Right ventricle myocardium inferior (tissue), 1 donor: ENCODE measurements around the gene MAST1. TPM values are rescaled to one million over a fixed set of nuclear protein-coding genes. Genes with fewer than 3 reads are reported as not detected.
"Not testable (repeated sequence)": the region's sequence is repeated elsewhere in the genome, so short reads cannot be mapped to it uniquely, and the experiment has no call there.

Source experiments
- ATAC-seq: fragments of 200-7000 bp; cut with Tn5 transposase; one replicate; pipeline ENCODE4 v1.9.1; 2020; ENCODE audit warnings: mild to moderate bottlenecking, moderate library complexity
- DNase-seq: peaks from one replicate; pipeline ENCODE4 v3.0.0; 2021; ENCODE audit errors: missing footprints
- intact Hi-C: fragments of 100-400 bp; cut with DNase I; formaldehyde crosslinking; loops from one replicate; pipeline ENCODE4 v1.11.0; 2022
- total RNA-seq: library from RNA; stranded (reverse); fragmentation: NEBNext Ultra II Directional; extraction: Animal tissue kit (Norgen Biotek cat#: 25700); gene quantifications from one replicate; pipeline ENCODE4 v1.2.1, GENCODE V29; 2021
- donor health status: DM: no; HTN: yes; CAD: no; lungs with severe emphysema.

Gene MAST1
- total RNA-seq, 1 donor from 2014 or later: 0.22 TPM

DNA sequence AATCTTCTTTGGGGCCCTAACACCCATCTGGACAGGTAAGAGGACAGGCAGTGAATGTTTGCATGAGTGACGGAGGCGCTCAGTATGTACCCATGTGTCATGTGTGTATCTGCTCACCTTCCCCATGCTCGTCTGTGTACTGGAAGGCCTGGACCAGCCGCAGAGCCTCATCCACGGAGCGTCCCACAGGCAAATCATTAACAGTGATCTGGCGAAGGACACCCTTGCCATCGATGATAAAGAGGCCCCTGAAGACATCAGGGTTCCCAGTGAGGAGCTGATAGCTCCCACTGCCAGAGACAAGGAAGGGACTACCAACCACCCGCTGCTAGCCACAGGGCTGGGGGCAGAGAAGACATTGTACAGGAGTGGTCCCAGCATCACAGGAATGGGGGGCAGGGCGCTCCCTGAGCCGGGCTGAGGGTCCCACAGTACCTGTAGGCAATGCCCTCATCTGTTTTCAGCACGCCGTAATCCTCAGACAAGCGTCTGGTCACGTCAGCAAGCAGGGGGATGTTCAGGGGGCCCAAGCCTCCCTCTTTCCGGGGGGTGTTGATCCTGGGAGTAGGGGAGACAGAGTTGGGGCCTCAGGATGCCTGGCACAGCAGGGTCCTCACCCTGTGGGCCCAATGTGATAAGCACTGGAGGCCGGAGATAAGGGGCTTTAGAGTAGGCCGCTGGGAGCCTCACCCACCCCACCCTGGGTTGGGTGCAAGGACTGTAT is 38.4 kb upstream of the MAST1 start:
- DNase-seq (no peak), ATAC-seq (no peak)
- intact Hi-C loops: no loop called here

DNA sequence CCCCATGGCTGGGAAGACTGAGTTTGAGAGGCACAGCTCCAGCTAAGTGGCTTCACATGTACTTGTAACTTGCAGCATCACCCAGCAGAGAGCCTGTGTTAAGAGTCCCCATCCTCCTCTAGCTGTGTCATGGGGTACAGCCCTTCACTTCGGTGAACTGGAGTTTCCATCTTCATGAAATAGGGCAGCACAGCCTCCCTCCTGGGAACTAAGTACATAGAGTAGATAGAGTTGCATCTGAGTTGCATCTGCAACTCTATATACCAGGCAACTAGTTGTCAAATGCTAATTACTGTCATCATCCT is 37.9 kb upstream of the MAST1 start:
- no peak for DNase-seq
- ATAC-seq: no peak
- intact Hi-C loops: no loop called here

DNA sequence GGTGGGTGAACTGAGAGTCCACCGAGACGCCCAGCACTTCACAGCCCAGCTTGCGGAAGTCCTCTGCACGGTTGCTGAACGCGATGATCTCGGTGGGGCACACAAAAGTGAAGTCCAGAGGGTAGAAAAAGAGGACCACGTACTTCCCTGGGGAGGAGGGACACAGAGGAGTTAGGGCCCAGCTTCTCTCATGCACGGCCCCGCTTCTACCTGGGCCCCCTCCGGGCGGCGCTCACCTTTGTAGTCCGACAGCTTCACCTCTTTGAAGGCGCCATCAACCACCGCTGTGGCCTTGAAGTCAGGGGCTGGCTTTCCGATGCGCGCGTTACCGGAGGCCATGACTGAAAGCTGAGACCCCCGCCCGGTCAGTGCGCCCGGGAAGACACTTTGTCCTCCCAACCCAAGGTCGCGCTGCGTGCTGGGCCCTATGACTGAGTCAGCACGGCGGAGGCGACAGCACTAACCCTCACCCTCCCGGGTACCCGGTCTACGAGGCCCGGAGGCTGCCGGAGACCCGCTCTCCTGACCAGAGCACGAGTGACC is 37.3 kb upstream of the MAST1 start:
- DNase-seq: no peak
- ATAC-seq: peak; percentile 29
- intact Hi-C loops: no loop called here

DNA sequence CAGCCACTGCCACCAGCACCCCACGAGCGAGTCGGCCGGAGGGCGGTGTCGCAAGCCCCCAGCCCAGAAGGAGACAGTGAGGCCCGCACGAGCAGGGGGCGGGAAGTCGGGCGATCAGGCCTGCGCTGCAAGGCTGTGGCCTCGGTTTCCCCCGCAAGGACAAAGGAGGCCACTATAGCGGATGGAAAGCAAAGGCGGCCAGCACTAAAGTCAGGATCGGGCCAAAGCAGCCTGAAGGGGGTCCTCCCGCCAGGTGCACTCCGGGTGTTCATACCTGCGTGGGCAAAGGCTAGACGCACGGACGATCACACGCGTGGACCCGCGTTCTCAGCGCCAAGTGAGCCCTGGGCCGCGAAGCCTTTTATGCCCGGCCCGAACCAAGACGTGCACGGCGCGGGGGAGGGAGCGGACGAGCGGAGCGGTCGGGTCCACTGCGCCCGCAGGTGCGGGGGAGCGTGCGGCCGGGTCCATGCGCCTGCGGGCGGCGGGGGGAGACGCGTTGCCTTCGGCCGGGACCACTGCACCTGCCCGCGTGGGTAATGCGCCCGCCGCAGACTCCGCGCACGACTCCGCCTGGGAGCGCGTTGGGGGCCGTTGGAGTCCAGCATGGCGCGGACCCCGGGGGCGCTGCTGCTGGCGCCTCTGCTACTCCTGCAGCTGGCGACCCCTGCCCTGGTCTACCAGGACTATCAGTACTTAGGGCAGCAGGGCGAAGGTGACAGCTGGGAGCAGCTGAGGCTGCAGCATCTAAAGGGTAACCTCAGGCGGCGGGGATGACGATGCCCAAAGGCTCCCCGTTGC is 36.6 kb upstream of the MAST1 start, which contains the start of the genes PRDX2 and THSD8:
Gene PRDX2 (minus strand): TSS at position 335 of the 801 bp plus-strand sequence. CDS start 539 bp downstream, outside the sequence.
Gene THSD8 (plus strand): TSS at position 604 of the 801 bp plus-strand sequence. CDS start 3 bp downstream, at position 607.
- DNase-seq (peak; percentile 86), ATAC-seq (peak; percentile 87)
- intact Hi-C loops: no loop called here

DNA sequence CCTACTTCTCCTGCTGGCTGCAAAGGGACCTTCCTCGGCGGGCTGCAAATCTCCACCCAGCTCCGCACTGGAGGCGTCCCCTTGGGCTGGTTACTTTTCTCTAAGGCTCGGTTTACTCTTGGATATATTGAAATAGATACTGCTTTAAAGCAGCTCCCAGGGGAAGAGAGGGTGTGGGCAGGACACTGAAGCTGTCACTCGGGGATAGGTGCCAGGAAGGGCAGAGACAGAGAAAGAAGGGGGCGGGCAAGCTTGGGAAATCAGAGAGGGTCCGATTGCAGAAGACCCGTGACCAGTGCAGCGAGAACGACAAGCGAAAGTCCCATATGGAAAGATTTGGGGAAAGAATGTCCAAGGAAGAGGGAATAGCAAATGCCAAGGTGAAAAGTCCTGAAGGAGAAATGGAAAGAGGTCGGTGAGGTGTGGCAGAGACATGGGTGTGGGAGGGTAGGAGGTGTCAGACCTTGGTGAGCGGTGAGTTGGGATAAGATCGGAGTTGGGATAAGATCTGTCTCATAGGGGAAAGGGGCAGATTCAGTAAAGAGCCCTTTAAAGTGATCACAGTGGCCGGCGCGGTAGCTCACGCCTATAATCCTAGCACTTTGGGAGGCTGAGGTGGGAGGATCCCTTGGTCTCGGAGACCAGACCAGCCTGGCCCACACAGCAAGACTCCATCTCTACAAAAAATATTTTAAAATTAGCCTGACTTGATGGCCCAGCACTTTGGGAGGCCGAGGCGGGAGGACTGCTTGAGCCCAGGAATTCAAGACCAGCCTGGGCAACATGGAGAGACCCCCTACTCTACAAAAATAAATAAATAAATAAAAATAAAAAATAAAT is 35.8 kb upstream of the MAST1 start:
- intact Hi-C loops: no loop called here
- ATAC-seq (no peak), DNase-seq (no peak)

DNA sequence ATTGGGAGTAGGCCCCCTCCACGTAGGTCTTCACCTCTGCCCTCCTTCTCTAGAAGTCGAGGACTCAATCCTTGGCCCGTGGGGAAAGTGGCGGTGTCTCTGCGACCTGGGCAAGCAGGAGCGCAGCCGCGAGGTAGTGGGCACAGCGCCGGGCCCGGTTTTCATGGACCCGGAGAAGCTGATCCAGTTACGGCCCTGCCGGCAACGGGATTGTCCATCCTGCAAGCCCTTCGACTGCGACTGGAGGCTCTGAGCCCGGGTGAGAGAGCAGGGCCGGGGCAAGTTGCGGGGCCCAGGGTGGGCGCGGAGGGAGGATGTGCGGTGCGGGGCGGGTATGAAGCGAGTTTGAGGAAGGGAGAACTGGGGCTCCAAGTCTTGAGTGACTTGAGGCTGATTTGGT is 34.3 kb upstream of the MAST1 start:
- intact Hi-C loops: no loop called here
- ATAC-seq (no peak), DNase-seq (no peak)

DNA sequence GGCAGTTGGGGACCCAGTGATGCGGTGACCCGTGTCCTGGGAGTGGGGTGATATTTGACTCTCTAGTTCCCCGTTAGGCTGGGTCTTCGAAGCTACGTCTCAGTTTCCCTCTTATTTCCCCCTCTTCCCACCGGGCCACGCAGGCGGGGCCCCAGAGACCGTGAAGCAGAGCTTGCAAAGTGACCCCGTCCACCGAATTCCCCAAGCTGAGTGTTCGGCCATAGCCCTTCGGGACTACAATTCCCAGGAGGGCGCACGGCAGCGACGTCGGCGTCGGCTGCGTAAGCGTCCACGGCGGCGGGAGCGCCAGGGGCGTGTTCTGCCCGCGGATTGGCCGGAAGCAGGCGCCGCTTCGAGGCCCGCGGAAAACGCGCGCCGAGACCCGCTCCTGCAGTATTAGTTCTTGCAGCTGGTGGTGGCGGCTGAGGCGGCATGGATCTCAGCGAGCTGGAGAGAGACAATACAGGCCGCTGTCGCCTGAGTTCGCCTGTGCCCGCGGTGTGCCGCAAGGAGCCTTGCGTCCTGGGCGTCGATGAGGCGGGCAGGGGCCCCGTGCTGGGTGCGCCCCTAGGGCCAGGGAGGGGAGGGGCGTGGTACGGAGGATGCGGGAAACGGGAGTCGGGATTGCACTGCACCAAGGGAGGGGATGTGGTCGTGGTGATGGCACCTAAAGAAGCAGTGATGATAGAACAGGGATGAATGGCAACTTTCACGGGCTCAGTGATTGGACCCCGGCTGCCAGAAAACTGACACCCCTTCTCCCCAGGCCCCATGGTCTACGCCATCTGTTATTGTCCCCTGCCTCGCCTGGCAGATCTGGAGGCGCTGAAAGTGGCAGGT is 31.9 kb upstream of the MAST1 start, which contains the start of gene RNASEH2A:
Gene RNASEH2A (plus strand): TSS at position 343 of the 840 bp plus-strand sequence. CDS start 90 bp downstream, at position 433.
- intact Hi-C loops: no loop called here
- DNase-seq: peak; percentile 96
- peak; percentile 87 for ATAC-seq

DNA sequence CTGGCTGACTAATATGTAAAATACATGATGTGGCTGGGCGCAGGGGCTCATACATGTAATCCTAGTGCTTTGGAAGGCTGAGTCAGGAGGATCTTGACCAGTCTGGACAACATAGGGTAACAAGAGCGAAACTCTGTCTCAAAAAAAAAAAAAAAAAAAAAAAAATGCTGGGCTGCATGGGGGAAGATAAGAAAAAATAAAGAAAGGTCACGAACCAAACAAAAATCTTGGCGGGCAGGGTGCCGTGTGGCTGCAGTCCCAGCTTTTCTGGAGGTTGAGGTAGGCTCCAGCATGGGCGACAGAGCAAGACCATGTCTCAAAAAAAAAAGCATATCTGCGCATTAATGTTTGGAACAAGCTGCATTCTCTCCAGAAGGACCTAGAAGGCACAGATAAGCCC is 23.2 kb upstream of the MAST1 start:
- ATAC-seq (no peak), DNase-seq (no peak)
- intact Hi-C loops: no loop called here

DNA sequence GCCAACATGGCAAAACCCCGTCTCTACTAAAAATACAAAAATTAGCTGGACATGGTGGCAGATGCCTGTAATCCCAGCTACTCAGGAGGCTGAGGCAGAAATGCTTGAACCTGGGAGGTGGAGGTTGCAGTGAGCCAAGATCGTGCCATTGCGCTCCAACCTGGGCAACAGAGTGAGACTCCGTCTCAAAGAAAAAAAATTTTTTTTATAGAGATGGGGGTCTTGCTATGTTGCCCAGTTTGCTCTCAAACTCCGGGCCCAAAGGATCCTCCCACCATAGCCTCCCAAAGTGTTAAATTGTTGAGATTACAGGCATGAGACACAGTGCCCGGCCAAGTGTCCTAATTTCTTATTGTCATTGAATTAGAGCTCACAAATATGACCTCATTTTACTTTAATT is 21.1 kb upstream of the MAST1 start:
- ATAC-seq, DNase-seq, intact Hi-C loops: not testable (repeated sequence)

DNA sequence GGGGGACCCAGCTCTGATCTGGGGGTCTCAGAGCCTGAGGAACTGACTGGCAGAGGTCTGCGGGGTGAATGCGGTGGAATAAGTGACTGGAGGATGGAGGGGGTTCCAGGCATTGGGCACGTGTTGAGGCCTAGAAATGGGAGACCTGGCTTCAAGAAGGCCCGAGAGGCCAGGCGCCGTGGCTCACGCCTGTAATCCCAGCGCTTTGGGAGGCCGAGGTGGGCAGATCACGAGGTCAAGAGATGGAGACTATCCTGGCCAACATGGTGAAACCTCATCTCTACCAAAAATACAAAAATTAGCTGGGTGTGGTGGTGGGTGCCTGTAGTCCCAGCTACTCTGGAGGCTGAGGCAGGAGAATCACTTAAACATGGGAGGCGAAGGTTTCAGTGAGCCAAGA is 20.5 kb upstream of the MAST1 start:
- intact Hi-C loops, DNase-seq: not testable (repeated sequence)

DNA sequence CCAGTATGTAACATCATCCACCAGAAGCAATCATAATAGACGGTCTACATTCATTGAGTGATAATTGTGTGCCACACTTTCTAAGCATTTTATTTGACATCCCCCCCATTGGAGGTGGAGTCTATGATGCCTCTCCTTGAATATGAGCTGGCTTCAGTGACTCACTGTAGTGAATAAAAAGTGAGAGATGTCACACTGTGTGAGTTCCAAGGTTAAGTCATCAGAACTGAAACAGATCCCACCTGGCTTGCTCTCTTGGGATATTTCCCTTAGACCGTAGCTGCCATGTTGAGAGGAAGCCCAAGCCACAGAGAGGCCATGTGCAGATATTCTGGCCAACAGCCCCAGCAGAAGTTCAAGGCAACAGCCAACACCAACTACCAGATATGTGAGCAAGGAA is 16.6 kb upstream of the MAST1 start:
- no peak for ATAC-seq
- intact Hi-C loops: no loop called here

More for the DNA sequence above, 20.5 kb upstream of the MAST1 start:
- not testable (repeated sequence) for ATAC-seq

DNA sequence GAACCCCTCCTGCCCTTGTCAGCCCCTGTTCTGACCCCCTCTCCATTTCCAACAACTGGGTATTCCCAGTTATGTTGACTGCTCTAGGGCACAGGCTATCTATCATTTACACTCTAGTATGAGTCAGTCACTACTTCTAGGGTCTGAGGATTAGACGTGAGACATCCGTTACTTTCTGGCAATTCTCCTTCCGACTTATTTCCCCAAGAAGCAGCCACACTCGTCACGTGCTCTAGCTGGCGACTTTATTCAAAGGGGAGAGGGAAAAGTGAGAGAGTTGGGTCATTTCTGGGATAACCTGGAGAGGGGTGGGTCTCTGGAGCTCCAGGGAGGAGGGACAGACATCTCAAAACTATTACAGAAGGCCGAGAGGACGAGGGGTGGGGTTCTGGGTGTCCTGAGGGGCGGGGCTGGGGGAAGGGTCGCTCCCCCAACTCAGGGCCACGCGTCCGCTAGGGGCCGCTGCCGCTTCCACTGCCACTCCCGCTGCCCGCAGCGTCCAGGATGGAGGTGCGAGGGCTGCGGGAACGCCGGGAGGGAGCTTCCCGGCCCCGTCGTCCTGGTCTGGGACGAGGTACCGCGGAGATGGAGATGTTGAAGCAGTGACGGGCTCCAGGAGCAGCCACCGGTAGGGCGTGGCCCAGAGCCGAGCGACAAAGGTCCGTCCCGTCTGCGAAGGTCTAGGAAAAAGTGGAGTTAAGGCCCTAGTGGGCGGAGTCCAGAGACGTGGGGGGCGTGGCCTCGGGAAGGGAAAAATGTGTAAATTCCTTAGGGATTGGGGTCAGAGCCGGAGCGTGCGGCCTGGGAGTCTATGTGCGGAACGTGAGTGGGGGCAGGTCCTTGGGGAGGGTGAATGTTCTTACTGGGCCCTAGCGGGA is 12.8 kb upstream of the MAST1 start:
- ATAC-seq (no peak), DNase-seq (no peak)
- intact Hi-C loops: no loop called here

More for the DNA sequence above, 16.6 kb upstream of the MAST1 start:
- no peak for DNase-seq

DNA sequence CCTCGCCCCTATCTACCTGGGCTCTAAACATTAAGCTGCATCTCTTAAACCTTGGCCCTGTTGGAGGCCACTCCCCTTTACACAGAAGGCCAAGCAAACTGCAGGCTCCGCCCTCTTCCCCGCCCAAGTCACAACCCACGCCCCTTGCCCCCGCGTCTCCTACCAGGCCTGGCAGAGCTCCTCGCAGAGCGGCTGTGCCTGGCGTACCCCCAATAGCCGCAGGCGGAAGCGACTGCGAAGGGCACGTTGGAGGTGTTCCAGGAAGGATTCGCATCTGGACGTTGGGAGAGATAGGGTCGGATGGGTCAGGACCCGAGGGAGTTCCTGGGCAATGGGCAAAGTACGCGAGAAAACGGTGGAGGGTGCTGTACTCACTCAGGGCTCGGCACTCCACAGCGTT is 9.8 kb upstream of the MAST1 start:
- ATAC-seq (no peak), DNase-seq (no peak)
- intact Hi-C loops: no loop called here

DNA sequence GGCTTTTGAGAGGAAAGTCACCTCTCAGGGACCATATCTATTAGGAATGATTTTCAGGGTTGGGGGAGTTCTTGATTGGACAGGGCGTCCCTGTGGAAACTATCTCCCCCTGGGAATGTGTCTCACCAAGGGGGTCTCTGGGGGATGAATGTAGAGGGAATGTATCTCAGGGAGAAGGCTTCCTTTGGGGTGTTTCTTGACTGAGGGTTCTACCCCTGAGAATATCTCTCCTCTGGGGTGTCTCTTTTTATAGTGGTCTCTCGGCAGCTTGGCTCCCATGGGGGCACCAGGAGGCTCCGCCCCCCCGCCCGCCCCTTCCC is 4.9 kb upstream of the MAST1 start:
- intact Hi-C loops: no loop called here
- DNase-seq (no peak), ATAC-seq (no peak)

DNA sequence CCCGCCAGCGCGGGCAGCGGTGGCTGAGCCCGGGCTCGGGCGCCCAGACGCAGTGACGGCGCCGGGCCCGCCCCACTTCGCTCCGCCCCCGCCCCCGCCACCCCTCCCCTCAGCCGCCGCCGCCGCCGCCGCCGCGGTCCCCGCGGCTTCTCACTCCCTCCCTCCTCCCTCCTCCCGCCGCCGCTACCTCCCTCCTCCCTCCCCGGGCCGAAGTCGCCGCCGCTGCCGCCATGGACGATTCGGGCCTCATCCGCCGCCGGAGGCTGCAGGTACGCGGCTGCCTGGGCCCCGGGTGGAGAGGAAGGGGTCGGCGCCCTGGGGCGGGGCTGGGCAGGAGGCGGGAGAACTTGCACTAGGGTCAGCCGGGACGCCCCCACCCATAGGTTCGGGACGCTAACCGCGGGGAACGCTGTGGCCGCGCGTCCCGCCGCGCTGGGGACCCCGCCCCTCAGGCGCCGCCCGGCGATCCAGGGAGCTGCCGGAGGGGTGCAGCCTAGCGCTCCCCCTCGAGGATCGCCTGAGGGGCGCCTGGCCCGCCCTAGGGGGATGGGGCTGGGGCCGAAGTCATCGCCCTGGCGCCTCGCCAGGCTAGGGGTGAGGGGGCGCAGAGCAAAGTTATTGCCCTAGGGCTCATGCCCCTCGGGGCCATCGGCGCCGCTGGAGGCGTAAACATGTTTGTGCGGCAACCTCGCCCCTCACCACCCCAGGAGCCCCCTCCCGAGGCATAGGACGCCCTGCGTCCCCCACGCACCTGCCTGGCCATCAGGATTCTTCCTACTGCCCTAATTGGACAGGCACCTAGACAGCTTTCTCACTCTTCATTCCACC is 4.4 kb upstream of the MAST1 start:
- ATAC-seq (no peak), DNase-seq (no peak)
- intact Hi-C loops: no loop called here

DNA sequence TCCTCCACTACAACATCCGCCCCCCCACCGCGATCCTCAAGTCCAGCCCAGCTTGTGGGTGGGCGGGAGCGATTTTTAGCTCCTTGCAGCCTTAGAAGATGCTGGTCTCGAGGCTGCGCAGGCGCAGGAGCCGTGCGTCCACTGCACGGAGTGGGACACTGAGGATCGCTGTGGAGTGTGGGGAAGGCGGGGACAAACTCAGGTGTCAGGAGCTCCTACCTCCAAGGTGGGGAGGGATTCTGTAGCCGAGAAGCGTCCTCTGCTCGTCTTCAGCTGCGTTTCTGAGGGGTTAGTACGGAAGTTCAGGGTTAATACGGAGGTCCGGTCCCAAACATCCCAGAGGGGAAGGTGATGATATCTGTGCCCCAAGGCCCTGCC is 3.8 kb upstream of the MAST1 start, which contains the start of gene RTBDN:
Gene RTBDN (minus strand): TSS at position 14 of the 378 bp plus-strand sequence. CDS start 4,600 bp downstream, outside the sequence.
- intact Hi-C loops: no loop called here
- DNase-seq (no peak), ATAC-seq (no peak)
